T-helper 9 cell (primary cell): ENCODE measurements around the gene UBTD1.
"Not testable (repeated sequence)": the region's sequence is repeated elsewhere in the genome, so short reads cannot be mapped to it uniquely, and the experiment has no call there.

Experiments
- DNase-seq: peaks from one replicate; pipeline ENCODE4 v3.0.0-alpha.2; 2020

UBTD1 gene

GRCh38 chr10:97567891-97568290, 69.2 kb downstream of the UBTD1 start:
- DNase-seq: no peak

DNA sequence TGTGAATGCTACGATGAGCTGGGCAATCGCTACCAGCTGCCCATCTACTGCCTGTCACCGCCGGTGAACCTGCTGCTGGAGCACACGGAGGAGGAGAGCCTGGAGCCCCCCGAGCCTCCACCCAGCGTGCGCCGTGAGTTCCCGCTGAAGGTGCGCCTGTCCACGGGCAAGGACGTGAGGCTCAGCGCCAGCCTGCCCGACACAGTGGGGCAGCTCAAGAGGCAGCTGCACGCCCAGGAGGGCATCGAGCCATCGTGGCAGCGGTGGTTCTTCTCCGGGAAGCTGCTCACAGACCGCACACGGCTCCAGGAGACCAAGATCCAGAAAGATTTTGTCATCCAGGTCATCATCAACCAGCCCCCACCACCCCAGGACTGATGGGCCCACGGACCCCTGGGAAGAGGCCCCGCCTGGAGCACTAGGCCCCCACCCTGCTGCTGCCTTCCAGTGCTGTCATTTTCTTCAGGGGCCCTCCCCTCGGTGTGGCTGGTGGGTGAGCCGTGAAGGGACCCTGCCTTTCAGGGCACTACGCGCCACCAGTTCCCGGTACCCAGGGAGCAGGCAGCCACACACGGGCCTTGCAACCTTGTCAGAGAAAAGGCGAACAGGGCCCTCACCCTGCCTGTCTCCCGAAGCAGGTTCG, 71.5 kb downstream of the UBTD1 start:
- no peak for DNase-seq

- no peak for DNase-seq
These were observed 72.2 kb downstream of the UBTD1 start for GRCh38 chr10:97570789-97571471.

DNA sequence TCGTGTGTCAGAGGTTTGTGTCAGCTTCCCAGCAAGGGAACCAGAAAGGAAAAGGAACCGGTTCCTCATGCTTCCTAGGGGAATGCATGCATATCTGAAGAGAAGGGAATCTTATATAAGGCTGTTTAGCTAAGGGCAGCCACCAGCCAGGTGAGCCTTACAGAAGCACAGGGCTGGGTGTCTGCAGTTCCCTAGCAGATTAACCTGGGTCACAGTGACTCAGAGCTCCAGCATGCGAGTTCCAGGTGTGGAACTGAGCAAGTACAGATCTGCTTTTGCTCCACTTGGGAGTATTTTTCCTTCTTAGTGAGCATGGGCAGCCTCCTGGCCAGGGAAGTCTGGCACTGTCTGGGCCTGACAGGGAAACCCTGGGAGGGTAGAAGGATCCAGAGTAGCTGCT, 72.9 kb downstream of the UBTD1 start:
- DNase-seq: no peak

GRCh38 chr10:97572214-97572989, 73.7 kb downstream of the UBTD1 start, which contains the start of gene ANKRD2:
ANKRD2 (plus strand) TSS chr10:97572779; CDS start chr10:97572789, 10 bp downstream.
- peak; percentile 31 for DNase-seq

DNA sequence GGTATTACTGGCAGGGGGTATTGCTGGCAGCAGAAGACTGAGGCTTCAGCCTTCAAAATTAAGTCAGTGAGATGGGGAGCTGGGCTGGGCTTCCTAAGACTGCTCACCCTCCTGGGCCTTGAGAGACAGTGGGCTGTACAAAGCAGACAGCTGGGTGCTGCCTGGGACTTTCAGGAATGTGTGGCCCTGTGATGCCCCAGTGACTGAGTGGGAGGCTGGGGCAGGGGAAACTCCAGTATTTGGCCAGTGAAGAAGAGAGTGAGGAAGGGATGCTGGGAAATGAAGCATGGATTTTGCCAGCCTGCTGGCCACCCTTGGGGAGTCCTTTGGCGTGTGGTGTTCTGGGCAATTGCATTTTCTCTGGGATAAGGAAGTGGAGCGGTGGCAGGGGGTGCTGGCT, 74.3 kb downstream of the UBTD1 start:
- no peak for DNase-seq

DNA sequence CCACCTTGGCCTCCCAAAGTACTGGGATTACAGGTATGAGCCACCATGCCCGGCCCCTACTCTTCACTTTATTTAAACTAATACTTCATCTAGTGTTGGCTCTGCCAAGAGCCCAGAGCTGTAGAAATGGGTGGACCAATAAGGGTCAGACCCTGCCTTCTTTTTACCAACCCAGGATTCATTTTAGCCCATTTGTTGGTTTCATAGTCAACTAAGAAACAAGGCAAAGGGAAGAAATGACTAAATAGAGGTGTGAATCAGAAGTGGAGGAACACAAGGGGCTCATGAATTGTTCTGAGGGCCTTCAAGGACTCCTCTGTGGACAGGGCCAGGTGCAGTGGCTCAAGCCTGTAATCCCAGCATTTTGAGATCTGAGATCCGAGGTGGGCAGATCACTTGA, 74.9 kb downstream of the UBTD1 start:
- DNase-seq: no peak

DNA sequence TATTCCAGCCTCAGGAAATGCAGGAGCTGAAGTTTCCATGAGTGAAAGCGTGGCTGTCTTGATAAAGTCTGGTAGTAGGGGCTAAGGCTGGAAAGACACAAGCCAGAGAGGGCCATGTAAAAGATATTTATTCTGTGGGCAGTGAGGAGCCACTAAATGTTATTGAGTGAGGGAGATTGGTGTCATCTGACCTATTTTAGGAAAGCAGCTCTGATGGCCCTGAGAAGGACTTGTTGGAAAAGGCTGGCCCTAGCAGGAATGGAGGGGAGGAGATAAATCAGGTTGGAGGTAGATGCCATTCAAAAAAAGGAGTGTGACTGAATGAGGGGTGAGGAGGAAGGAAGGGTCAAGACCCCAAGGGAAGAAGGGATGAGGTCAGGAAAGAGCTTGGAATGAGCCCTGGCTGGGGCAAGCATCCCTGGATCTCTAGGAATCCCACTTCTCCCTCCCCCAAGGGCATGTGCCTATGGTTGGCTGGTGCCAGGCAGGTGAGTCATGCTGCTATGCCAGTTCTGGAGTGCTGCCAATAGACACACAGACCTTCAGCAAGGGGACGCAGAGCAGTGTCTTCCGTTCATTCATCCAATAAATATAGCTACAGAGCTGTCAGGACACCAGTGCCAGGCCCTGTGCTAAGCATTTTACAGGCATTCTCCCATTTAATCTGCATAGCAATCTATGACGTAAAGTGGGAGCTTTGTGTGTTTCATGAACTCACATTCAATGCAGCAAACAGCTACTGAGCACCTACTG, 75.8 kb downstream of the UBTD1 start:
- DNase-seq: no peak

- no peak for DNase-seq
These were observed 76.5 kb downstream of the UBTD1 start for GRCh38 chr10:97575127-97575668.

GRCh38 chr10:97576487-97576886, 77.8 kb downstream of the UBTD1 start:
- not testable (repeated sequence) for DNase-seq

GRCh38 chr10:97577701-97578100, 79.0 kb downstream of the UBTD1 start:
- DNase-seq: no peak

DNA sequence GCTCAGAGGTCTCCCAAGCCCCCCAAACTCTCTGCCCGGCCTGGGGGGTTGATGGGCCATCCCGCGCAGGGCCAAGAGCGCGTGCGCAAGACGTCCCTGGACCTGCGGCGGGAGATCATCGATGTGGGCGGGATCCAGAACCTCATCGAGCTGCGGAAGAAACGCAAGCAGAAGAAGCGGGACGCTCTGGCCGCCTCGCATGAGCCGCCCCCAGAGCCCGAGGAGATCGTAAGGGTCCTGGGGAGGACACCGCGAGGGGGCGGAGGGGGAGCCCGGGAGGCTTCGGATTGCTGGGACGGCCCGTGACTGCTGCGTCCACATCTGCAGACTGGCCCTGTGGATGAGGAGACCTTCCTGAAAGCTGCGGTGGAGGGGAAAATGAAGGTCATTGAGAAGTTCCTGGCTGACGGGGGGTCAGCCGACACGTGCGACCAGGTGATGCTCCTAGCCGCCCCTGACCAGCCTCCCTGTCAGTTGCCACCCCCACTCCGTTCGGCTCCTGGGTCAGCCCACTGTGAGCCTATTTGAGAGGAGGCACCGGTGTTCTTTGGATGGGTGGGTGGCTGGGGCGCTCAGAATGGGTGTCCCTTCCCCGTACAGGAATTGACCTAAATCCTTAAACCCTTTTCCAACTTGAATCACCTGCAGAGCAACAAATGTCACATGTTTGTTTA, 79.6 kb downstream of the UBTD1 start:
- DNase-seq: no peak

DNA sequence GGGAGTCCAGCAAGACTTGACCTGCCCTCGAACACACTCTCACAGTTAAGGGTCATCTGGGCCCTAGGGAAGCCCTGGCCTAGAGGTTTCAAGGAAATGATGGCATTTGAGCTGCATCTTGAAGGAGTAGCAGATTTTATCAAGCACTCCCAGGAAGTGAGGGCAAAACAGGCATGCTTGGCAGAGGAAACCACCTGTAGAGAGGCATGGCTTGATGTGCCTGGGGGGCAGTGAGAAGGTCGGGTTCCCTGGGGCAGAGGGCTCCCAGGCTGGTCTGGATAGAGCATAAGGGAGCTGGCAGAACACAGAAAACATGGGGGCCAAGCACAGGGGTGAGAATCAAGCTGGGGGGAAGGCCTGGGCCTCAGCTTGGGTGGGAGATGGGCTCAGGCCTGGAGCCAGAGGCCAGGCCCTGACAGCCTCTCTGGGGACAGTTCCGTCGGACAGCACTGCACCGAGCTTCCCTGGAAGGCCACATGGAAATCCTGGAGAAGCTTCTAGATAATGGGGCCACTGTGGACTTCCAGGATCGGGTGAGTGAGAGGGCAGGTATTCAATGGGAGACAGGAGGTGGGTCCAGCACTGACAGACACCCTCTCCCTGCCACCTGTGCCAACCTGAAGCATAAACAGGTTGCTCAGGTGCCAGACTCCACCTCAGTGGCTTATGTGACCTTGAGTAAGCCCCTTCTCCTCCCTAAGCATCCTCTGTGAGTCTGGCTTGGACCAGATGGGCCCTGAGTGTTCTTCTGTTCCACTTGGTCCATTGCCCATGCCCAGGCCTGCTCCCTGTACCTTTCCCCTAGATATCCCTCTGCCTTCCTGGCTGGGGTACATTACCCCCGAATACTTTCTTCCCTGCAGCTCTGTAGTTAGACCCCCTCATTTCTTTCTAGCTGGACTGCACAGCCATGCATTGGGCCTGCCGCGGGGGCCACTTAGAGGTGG, 82.0 kb downstream of the UBTD1 start:
- DNase-seq: no peak

GRCh38 chr10:97582169-97582568, 83.4 kb downstream of the UBTD1 start:
- no peak for DNase-seq

DNA sequence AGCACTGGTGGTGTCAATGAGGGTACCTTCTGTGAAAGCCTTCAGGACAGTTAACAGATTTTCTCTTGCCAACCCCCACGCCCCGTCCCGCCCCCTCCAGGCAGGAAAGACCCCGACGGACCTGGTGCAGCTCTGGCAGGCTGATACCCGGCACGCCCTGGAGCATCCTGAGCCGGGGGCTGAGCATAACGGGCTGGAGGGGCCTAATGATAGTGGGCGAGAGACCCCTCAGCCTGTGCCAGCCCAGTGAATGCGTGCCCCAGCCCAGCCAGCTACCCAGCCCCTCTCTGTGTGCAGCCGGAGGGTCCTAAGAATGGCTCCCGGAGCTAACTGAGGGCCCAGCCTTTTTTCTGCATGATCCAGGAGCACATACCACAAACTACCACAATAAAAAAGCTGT, 84.8 kb downstream of the UBTD1 start:
- DNase-seq: no peak

GRCh38 chr10:97584060-97584797, 85.5 kb downstream of the UBTD1 start, which contains the start of gene HOGA1:
HOGA1 (plus strand) TSS chr10:97584389; CDS start chr10:97584704, 315 bp downstream.
- no peak for DNase-seq

GRCh38 chr10:97584798-97585438, 86.2 kb downstream of the UBTD1 start:
- DNase-seq: no peak

DNA sequence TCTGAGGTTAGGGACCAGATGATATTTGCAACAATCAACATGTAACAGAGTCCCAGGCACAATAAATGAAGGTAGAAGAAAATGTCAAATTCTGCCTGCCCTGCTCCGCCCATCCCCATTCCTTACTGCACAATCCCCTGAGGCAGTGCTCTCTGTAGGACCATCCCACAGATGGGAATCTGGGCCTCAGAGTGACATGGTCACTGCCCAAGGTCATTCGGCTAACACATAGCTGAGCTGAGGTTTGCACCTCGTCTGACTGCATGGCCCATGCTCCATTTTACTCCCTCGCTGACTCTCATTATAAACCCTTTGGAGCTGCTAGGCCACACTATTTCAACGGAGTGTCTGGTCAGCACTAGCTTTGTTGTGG, 86.7 kb downstream of the UBTD1 start:
- DNase-seq: no peak

DNA sequence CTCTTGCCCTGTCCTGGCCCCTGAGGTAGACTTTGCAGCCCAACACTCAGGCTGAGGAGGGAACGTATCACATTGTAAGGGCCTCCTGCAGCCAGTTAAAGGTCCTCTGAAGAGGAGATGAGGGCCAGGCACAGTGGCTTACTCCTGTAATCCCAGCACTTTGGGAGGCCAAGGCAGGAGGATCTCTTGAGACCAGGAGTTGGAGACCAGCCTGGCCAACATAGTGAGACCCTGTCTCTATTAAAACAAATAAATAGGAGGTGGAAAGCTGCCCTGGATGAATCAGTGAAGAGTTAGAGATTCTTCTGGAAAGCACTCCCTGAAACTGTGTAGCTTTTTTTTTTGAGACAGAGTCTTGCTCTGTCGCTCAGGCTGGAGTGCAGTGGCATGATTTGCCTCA, 88.5 kb downstream of the UBTD1 start:
- DNase-seq: no peak

DNA sequence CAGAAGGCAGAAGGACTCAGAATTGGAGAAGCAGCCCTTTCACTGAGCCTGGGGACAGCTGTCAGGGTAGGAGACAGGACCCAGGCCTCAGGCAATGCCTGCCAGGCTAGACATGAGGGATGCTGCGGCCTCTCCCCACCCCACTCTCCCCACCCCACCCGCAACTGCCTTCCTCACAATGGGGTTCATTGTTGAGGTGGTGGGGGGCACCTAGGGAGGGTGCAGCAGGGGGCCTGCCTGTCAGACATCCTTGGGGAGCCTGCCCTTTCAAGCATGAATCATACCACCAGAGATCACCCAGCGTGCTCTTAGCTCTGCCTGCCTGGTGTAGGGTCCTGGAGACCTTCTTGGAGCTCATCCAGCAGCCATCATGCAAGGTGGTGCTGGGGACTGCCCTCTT, 90.8 kb downstream of the UBTD1 start, which contains the start of gene C10orf62:
C10orf62 (plus strand) TSS at position 243 of the 400 bp plus-strand sequence. CDS start 177 bp downstream, outside the sequence.
- no peak for DNase-seq
